ENCODE measurements around the gene SCYL1.
"Not testable (repeated sequence)": the region's sequence is repeated elsewhere in the genome, so short reads cannot be mapped to it uniquely, and the experiment has no call there.

DNA sequence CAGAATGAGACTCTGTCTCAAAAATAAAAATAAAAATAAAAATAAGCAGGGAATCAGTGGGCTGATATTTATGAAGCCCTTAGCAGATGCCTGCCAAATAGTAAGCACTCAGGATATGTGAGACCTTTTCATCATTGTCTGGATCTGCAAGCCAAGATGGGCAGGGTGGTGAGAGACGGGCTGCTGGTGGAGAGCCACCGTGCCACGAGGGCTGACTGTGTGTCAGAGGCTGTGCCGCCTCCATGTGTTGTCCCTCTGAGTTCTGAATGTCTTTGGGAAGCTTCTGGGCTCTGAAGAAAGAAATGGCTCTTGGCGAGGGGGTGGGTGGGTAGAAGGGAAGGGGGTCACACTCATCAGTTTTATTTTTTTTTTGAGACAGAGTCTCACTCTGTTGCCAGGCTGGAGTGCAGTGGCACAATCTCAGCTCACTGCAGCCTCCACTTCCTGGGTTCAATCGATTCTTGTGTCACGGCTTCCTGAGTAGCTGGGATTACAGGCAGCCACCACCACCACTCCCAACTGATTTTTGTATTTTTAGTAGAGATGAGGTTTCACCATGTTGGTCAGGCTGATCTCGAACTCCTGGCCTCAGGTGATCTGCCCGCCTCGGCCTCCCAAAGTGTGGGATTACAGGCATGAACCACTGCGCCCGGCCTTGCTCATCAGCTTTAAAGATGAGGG lies 40.1 kb downstream of the SCYL1 start:
- TF ChIP-seq, protein P1, sequence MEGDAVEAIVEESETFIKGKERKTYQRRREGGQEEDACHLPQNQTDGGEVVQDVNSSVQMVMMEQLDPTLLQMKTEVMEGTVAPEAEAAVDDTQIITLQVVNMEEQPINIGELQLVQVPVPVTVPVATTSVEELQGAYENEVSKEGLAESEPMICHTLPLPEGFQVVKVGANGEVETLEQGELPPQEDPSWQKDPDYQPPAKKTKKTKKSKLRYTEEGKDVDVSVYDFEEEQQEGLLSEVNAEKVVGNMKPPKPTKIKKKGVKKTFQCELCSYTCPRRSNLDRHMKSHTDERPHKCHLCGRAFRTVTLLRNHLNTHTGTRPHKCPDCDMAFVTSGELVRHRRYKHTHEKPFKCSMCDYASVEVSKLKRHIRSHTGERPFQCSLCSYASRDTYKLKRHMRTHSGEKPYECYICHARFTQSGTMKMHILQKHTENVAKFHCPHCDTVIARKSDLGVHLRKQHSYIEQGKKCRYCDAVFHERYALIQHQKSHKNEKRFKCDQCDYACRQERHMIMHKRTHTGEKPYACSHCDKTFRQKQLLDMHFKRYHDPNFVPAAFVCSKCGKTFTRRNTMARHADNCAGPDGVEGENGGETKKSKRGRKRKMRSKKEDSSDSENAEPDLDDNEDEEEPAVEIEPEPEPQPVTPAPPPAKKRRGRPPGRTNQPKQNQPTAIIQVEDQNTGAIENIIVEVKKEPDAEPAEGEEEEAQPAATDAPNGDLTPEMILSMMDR (conservative IDR thresholded peaks at IDR 0.05; ENCODE audit: low read length): not testable (repeated sequence)
- not testable (repeated sequence) for TF ChIP-seq EZH2phosphoT487 (IDR thresholded peaks at IDR 0.05; ENCODE audit: borderline replicate concordance, low read depth, low read length)
